Common myeloid progenitor, CD34-positive (primary cell): Measurements from ENCODE around the gene SNRPD3.
"Not testable (repeated sequence)": the region's sequence is repeated elsewhere in the genome, so short reads cannot be mapped to it uniquely, and the experiment has no call there.

Source experiments
- CTCF ChIA-PET: fragments of 350-600 bp; sonication (Branson Sonifier 250); formaldehyde crosslinking; loops from one replicate; lab custom pipeline; 2021; ENCODE audit warnings: antibody characterized with exemption; lab: Charles Lee
- POLR2A ChIA-PET: fragments of 350-600 bp; sonication (Branson Sonifier 250); formaldehyde crosslinking; loops from one replicate; lab custom pipeline; 2021; ENCODE audit warnings: antibody characterized with exemption; lab: Charles Lee
- DNase-seq, 3 donors: peaks; one replicate each; pipeline versions ENCODE4 v3.0.0 to v3.0.0-alpha.2; 2013
- H3K27ac ChIP-seq, 2 experiments: 1 replicate in 1 of 2; 2 replicates in 1 of 2; pipeline ENCODE4 v1.7.0; 2013; ENCODE audit warnings: inconsistent platforms in 2 of 2, low read length in 2 of 2, mild to moderate bottlenecking in 2 of 2, low read depth in 1 of 2, moderate library complexity in 1 of 2; ENCODE audit not compliant: severe bottlenecking in 2 of 2, insufficient read depth in 1 of 2, poor library complexity in 1 of 2
- H3K27me3 ChIP-seq, 5 experiments: replicated peaks in 2 of 5; 1 replicate in 3 of 5; 2 replicates in 2 of 5; pipeline versions ENCODE4 v1.6.1 to v1.7.0; 2013; ENCODE audit warnings: low read length in 4 of 5, mild to moderate bottlenecking in 2 of 5, moderate library complexity in 2 of 5, inconsistent platforms in 1 of 5; ENCODE audit not compliant: insufficient read depth in 5 of 5, control insufficient read depth in 4 of 5
- H3K36me3 ChIP-seq, 4 experiments: 1 replicate in 2 of 4; 2 replicates in 2 of 4; pipeline versions ENCODE4 v1.6.1 to v1.7.0; 2013; ENCODE audit warnings: low read length in 3 of 4, control low read depth in 1 of 4, mild to moderate bottlenecking in 1 of 4; ENCODE audit not compliant: control insufficient read depth in 4 of 4, insufficient read depth in 4 of 4
- H3K4me1 ChIP-seq, 4 experiments: 1 replicate in 3 of 4; 2 replicates in 1 of 4; pipeline versions ENCODE4 v1.6.1 to v1.7.1; 2013; ENCODE audit warnings: low read length in 3 of 4, mild to moderate bottlenecking in 3 of 4, control low read depth in 1 of 4, inconsistent platforms in 1 of 4, moderate library complexity in 1 of 4; ENCODE audit not compliant: control insufficient read depth in 4 of 4, insufficient read depth in 4 of 4; ENCODE audit errors: control extremely low read depth in 1 of 4
- H3K4me3 ChIP-seq, 7 experiments: 1 replicate in 4 of 7; 2 replicates in 3 of 7; pipeline versions ENCODE4 v1.5.1 to v1.7.0; 2013; ENCODE audit warnings: mild to moderate bottlenecking in 7 of 7, low read length in 6 of 7, moderate library complexity in 6 of 7, inconsistent platforms in 2 of 7, low read depth in 2 of 7, control low read depth in 1 of 7; ENCODE audit not compliant: insufficient read depth in 4 of 7, control insufficient read depth in 1 of 7; ENCODE audit errors: extremely low read depth in 1 of 7
- H3K9me3 ChIP-seq, 5 experiments: 1 replicate in 4 of 5; 2 replicates in 1 of 5; pipeline versions ENCODE4 v1.6.1 to v1.7.1; 2013; ENCODE audit warnings: low read length in 4 of 5, mild to moderate bottlenecking in 2 of 5, inconsistent platforms in 1 of 5, low read depth in 1 of 5, moderate library complexity in 1 of 5; ENCODE audit not compliant: control insufficient read depth in 4 of 5, insufficient read depth in 2 of 5; ENCODE audit errors: control extremely low read depth in 1 of 5
- WGBS: methylation state at CpG from one replicate; pipeline ENCODE4 v1.1.5; 2013; ENCODE audit not compliant: insufficient coverage; 5-methylcytosine and 5-hydroxymethylcytosine counted together

The SNRPD3 gene

DNA sequence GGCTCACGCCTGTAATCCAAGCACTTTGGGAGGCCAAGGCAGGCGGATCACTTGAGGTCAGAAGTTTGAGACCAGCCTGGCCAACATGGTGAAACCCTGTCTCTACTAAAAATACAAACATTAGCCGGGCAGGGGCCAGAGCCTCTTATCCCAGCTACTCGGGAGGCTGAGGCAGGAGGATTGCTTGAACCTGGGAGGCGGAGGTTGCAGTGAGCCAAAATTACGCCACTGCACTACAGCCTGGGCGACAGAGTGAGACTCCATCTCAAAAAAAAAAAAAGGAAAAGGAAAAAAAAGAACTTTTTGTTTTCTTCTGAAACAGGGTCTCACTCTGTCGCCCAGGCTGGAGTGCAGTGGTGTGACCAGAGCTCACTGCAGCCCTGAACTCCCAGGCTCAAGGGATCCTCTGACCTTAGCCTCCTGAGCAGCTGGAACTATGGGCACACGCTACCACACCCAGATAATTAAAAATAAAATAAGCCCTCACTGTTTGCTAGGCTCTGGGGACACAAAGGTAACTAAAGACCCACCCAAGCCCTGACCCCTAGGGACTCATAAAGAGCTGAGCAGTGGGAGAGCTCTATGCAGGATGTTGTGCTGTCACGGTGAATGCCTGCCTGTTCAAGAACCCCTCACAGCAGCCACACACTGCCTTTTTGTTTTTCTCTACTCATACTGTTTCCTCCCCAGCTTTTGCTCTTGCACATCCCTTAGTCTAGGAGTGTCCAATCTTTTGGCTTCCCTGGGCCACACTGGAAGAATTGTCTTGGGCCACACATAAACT, 3.1 kb upstream of the SNRPD3 start:
- CTCF ChIA-PET: interaction anchor here (0.8 to 2.3 kb wide), 4 partner anchors 11 to 27 kb away, joined by 3 to 8 read pairs (median 3); no protein-coding TSS in a partner anchor
- H3K9me3 ChIP-seq, H3K27ac ChIP-seq, POLR2A ChIA-PET, DNase-seq, H3K27me3 ChIP-seq: not testable (repeated sequence)
- peak overlapping the region in 2 of 7 experiments; percentile 32 to 85 for H3K4me3 ChIP-seq
- H3K36me3 ChIP-seq: peaks cover 2 to 32% (median 19%) of the 10 kb centered on the region in 4 experiments
- WGBS: 86% methylated on average over 9 of the region's 10 CpGs
- H3K4me1 ChIP-seq: peaks cover 26 to 62% (median 48%) of the 10 kb centered on the region in 4 experiments

DNA sequence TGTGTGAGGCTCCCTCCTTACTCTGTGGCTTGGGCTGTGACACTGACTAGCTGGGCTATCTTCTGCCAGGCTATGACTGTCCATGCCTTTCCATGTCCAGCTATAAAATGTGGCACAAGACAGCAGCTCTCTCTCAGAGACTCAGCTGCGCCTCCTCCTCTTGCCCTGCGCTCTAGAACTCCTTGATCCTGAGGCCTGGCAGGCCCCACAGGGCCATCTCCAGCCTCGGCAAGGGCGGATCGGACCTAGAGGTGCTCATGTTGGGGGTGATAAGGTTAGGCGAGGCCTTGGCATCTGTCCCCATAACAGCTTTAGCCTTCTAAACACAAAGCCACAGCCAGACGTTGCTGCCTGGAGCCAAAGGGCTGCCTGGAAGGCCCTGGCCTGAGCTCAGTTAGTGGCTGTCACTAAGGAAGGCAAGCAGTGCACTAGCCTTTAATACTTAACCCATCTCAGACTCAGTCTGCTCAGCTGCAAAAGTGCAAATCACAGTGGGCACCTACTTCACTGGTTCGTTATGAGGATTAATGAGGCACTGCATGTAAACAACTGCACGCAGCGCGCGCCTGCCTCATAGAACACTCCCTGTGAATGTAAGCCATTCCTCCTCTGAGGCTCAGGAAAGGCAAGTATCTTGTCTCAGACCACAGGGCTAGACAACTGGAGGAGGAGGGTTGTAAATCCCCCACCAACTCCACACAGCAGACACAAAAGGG, 2.0 kb upstream of the SNRPD3 start:
- WGBS: 87% methylated on average over 8 of the region's 12 CpGs
- peak in 1 of 3 donors; percentile 32 for DNase-seq

DNA sequence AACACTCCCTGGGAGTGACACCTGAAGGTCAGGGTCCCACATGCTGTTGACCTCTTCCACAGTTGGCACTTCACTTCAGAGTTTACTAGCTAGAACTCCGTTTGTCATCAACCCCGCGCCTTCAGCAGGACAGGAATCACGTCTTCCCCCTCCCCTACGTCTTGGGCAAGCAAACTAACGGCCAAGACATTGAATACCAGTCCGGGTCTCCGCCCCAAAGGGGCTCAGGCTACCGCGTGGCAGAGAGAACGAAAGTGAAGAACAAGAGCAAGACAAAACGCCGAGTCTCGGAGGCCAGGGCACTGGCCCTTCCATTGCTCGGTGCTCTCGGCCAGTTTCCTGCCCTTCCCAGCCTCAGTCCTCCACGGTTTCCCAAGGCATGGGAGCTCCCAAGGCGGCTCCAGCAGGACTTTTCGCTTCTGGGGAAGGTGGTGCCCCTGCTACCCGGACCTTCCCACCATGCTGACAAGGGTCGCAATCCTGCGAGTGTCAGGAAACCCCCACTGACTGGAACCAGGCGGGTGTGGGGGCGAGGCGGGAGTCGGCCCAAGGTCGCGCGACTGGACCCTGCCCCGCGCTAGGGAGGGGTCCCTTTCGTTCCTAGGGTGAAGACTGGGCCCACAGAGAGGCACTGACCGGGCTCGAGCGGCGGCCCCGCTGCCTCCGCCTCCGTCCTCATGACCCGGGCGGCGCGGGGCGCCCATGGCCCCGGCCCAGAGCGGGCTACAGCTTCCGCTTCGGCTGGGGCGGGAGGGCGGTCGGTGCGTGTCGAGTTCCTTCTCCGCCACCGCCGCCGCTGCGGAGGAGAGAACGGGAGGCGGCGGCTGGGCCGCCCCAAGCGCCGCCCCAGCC, 1.3 kb upstream of the SNRPD3 start, which contains the start of gene GUCD1:
GUCD1 (minus strand) TSS at position 826 of the 852 bp plus-strand sequence; CDS start at position 679, 147 bp downstream.
- H3K27ac ChIP-seq: peak within 1 kb of the TSS; percentile 82 to 93
- under 1% methylated on average over 57 of the region's 64 CpGs for whole genome bisulfite sequencing
- peaks cover 26 to 63% (median 48%) of the 10 kb centered on the region in 4 experiments for H3K4me1 ChIP-seq
- no peaks in the 10 kb centered on the region for H3K9me3 ChIP-seq
- CTCF ChIA-PET: interaction anchor here (1.1 to 2.3 kb wide), 3 partner anchors 9 to 13 kb away, joined by 3 to 8 read pairs (median 3); no protein-coding TSS in a partner anchor
- DNase-seq: peak in 2 of 3 donors; percentile 46 to 50
- POLR2A ChIA-PET: interaction anchor here (0.8 to 1.4 kb wide), 2 partner anchors 10 to 13 kb away, joined by 3 to 6 read pairs; no protein-coding TSS in a partner anchor
- no peaks in the 10 kb centered on the region for H3K27me3 ChIP-seq
- H3K4me3 ChIP-seq: peak within 1 kb of the TSS; percentile 85 to 94 (median 92)
- peaks cover 8 to 33% (median 23%) of the 10 kb centered on the region in 4 experiments for H3K36me3 ChIP-seq

More for the DNA sequence above, 2.0 kb upstream of the SNRPD3 start:
- peak overlapping the region; percentile 80 to 92 for H3K27ac ChIP-seq
- H3K36me3 ChIP-seq: peaks cover 6 to 32% (median 17%) of the 10 kb centered on the region in 4 experiments
- H3K27me3 ChIP-seq: no peaks in the 10 kb centered on the region
- H3K4me3 ChIP-seq: peak overlapping the region; percentile 85 to 94 (median 90)
- peaks cover 26 to 63% (median 48%) of the 10 kb centered on the region in 4 experiments for H3K4me1 ChIP-seq
- H3K9me3 ChIP-seq: no peaks in the 10 kb centered on the region
- POLR2A ChIA-PET: interaction anchor here (0.8 to 1.4 kb wide), 2 partner anchors 11 to 12 kb away, joined by 3 to 6 read pairs; no protein-coding TSS in a partner anchor
- CTCF ChIA-PET: interaction anchor here (0.8 to 2.3 kb wide), 6 partner anchors 9 to 28 kb away, joined by 3 to 8 read pairs (median 3); no protein-coding TSS in a partner anchor

DNA sequence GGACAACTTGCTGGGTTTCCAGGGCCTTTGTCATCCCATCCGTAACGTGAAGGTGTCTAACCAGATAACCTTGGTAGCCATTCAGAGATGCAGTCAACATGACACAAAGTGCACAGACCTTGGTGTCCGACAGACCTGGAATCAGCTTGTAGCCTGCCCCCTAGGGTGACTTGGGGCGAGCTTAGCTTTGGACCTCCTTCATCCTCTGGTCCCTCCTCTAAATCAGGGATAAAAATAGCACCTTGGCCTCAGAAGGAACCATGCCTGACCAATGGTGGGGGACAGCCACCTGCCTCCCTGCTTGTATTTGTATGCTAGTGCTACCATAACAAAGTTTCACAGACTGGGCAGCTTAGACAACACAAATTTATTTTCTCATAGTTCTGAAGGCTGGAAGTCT, 3.7 kb downstream of the SNRPD3 start:
- DNase-seq: no peak
- CTCF ChIA-PET: no interaction called here
- H3K9me3 ChIP-seq: no peaks in the 10 kb centered on the region
- no peak overlapping the region for H3K27ac ChIP-seq
- H3K4me1 ChIP-seq: peaks cover 12 to 23% (median 15%) of the 10 kb centered on the region in 4 experiments
- H3K36me3 ChIP-seq: peaks cover 23 to 53% (median 39%) of the 10 kb centered on the region in 4 experiments
- 95% methylated on average over 4 of the region's 4 CpGs for WGBS
- POLR2A ChIA-PET: no interaction called here
- no peak overlapping the region for H3K4me3 ChIP-seq
- no peaks in the 10 kb centered on the region for H3K27me3 ChIP-seq

DNA sequence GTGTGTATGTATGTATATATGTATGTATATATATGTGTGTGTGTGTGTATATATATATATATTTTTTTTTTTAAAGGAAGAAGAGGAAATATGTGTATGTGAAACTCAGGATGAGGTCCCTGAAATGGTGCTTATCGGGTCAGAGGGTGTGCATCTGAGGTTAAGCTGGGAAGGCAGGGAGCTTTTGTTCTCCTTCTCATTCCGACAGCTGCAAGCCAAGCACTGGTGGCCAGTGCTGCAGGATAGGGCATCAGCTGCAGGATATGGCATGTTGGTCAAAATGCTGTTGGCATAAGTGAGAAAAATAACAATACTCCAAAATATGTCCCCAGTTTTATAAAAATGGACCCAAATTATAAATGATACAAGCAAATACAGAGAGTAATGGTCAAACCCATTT, 7.4 kb downstream of the SNRPD3 start:
- peaks cover 31 to 74% (median 50%) of the 10 kb centered on the region in 4 experiments for H3K36me3 ChIP-seq
- peaks cover 0 to 2% (median under 1%) of the 10 kb centered on the region in 4 experiments for H3K4me1 ChIP-seq
- H3K27ac ChIP-seq: peak overlapping the region in 1 of 2 experiments; percentile 1
- WGBS: 90% methylated on average over 1 of the region's 2 CpGs
- no peaks in the 10 kb centered on the region for H3K9me3 ChIP-seq
- no peak for DNase-seq
- CTCF ChIA-PET: interaction anchor here (1.5 kb wide), 1 partner anchor 9 kb away, joined by 3 read pairs; no protein-coding TSS in a partner anchor
- no peaks in the 10 kb centered on the region for H3K27me3 ChIP-seq
- POLR2A ChIA-PET: no interaction called here
- H3K4me3 ChIP-seq: no peak overlapping the region
